Vagina (tissue), 2 donors: Measurements from ENCODE around the gene PER2. TPM values are rescaled to one million over a fixed set of nuclear protein-coding genes. Genes with fewer than 3 reads are reported as not detected.

Experiments used
- DNase-seq, 2 donors: peaks; one replicate each; pipeline ENCODE4 v3.0.0-alpha.2; 2017; ENCODE audit errors: extremely low spot score in 2 of 2
- H3K27ac ChIP-seq: fragments of 200-600 bp; sonication (generic); one replicate; pipeline ENCODE4 v1.5.1; 2019
- H3K27me3 ChIP-seq: fragments of 200-600 bp; sonication (generic); one replicate; pipeline ENCODE4 v1.5.1; 2019
- H3K36me3 ChIP-seq, 2 donors: fragments of 200-600 bp; sonication (generic); one replicate each; pipeline ENCODE4 v1.5.1; 2017 to 2019
- H3K4me1 ChIP-seq: fragments of 200-600 bp; sonication (generic); one replicate; pipeline ENCODE4 v1.5.1; 2019
- H3K4me3 ChIP-seq, 2 donors: fragments of 200-600 bp; sonication (generic); 1 replicate in 1 of 2; 2 replicates in 1 of 2; pipeline ENCODE4 v1.5.1; 2016 to 2019
- H3K9me3 ChIP-seq: fragments of 200-600 bp; sonication (generic); one replicate; pipeline ENCODE4 v1.5.1; 2019
- CTCF ChIP-seq, 3 experiments: fragments of 450-650 bp in 2 of 3; fragments of 200-600 bp in 1 of 3; sonication (generic) in 1 of 3; IDR thresholded peaks; one replicate each; pipeline ENCODE4 v1.5.1; 2017 to 2019; ENCODE audit warnings: antibody characterized with exemption in 3 of 3, mild to moderate bottlenecking in 2 of 3, moderate library complexity in 2 of 3
- POLR2A ChIP-seq, 2 donors: fragments of 450-650 bp; IDR thresholded peaks; one replicate each; pipeline ENCODE4 v1.6.1; 2017; ENCODE audit warnings: antibody characterized with exemption in 2 of 2, mild to moderate bottlenecking in 2 of 2, moderate library complexity in 2 of 2
- POLR2AphosphoS5 ChIP-seq, 2 donors: sonication (generic); formaldehyde crosslinking; IDR thresholded peaks; one replicate each; pipeline ENCODE4 v1.9.0; 2017; ENCODE audit warnings: antibody characterized with exemption in 2 of 2, mild to moderate bottlenecking in 2 of 2, low read depth in 1 of 2; ENCODE audit not compliant: insufficient read depth in 1 of 2
- intact Hi-C: fragments of 100-400 bp; cut with DNase I; formaldehyde crosslinking; loops from one replicate; pipeline ENCODE4 v1.15.1; 2023
- total RNA-seq: library from RNA; depleted of rRNA; stranded (reverse); fragments of >200 nt; gene quantifications from one replicate; pipeline ENCODE4 v1.2.3, GENCODE V29; 2016

Gene PER2
- total RNA-seq, 1 donor from 2014 or later, result 21.1 TPM

DNA sequence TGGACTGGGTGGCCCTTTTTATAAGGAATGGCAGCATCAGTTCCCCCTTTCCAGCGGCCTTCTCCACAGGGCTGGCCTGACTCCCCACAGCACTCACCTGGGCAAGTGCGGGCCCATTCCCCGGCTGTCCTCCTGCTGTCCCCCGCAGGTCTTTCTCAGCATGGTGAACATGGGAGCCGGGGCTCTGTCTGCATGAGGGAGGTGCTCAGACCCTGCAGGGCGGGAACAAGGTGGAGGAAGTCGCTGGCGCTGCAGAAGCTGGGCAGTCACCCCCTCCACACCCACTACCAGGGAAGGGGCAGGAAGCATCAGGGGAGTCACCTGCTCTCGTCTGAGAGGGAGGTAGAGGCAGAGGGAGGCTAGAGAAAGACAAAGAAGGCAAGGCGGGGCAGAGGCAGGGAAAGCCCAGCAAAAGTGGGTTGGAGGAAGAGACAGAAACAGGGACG is 60.8 kb downstream of the PER2 start:
- intact Hi-C loops, result no loop called here
- Histone ChIP-seq H3K4me1 (peaks cover 7% of the 10 kb centered on the region), H3K4me3 (no peak overlapping the region), H3K9me3 (no peaks in the 10 kb centered on the region), H3K27ac (no peak overlapping the region), H3K36me3 (no peaks in the 10 kb centered on the region), H3K27me3 (no peaks in the 10 kb centered on the region)
- no peak for DNase-seq
- no peak for TF ChIP-seq CTCF (IDR thresholded peaks at IDR 0.05)

GRCh38 chr2:238226698-238227586 is 61.5 kb downstream of the PER2 start:
- no peak for TF ChIP-seq CTCF (IDR thresholded peaks at IDR 0.05)
- no peak for TF ChIP-seq POLR2A (IDR thresholded peaks at IDR 0.05)
- no peak for TF ChIP-seq POLR2AphosphoS5 (IDR thresholded peaks at IDR 0.05; ENCODE audit: insufficient read depth in 1 of 2, low read depth in 1 of 2)

DNA sequence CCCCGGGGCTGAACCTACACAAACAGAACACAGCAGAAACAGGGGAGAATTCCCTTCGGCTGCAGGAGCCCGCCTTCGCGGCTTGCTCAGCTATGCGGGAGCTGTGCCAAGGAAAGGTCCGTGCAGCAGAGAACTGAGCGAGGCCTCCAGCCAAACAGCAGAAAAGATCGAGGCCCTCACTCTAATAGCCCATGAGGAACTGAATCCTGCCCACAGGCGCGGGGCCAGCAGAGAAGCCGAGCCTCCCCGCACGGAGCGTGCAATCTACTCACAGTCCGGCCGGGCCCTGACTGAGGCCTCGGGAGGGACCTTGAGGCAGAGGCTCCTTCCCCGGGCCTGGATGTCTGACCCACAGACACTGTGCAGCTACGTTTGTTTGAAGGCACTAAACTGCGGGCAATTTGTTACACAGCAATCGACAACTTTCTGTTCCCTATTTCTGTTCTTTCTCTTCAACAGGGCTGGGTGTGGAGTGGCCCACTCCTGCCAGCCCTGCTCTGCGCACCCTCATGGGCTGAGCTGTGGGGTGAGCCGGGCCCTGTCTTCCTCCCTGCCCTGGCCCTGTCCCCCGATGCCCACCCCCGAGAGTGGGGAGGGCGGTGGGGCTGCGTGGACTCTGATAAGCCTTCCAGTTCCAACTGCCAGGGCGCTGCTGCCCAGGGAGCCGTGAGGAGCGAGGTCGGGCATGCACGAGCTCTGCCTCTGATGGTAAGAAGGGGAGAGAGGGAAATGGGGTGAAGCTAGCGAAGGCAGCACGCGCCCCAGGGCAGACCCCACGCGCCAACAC is 62.3 kb downstream of the PER2 start:
- TF ChIP-seq CTCF (IDR thresholded peaks at IDR 0.05) (no peak), POLR2A (IDR thresholded peaks at IDR 0.05) (no peak), POLR2AphosphoS5 (IDR thresholded peaks at IDR 0.05; ENCODE audit: insufficient read depth in 1 of 2, low read depth in 1 of 2) (no peak)
- H3K4me3 ChIP-seq, result no peak overlapping the region
- intact Hi-C loops, result no loop called here
- DNase-seq, result no peak
- no peaks in the 10 kb centered on the region for H3K36me3 ChIP-seq
- H3K27me3 ChIP-seq, result no peaks in the 10 kb centered on the region
- peaks cover 3% of the 10 kb centered on the region for H3K4me1 ChIP-seq
- no peak overlapping the region for H3K27ac ChIP-seq
- no peaks in the 10 kb centered on the region for H3K9me3 ChIP-seq

More at GRCh38 chr2:238226698-238227586, 61.5 kb downstream of the PER2 start:
- H3K4me3 ChIP-seq, result no peak overlapping the region
- H3K4me1 ChIP-seq, result peaks cover 7% of the 10 kb centered on the region
- H3K9me3 ChIP-seq, result no peaks in the 10 kb centered on the region
- H3K36me3 ChIP-seq, result no peaks in the 10 kb centered on the region
- intact Hi-C loops, result no loop called here
- no peak for DNase-seq
- no peak overlapping the region for H3K27ac ChIP-seq
- no peaks in the 10 kb centered on the region for H3K27me3 ChIP-seq

- no peaks in the 10 kb centered on the region for H3K9me3 ChIP-seq
- no peaks in the 10 kb centered on the region for H3K36me3 ChIP-seq
- intact Hi-C loops, result no loop called here
- no peak for TF ChIP-seq CTCF (IDR thresholded peaks at IDR 0.05)
- TF ChIP-seq POLR2AphosphoS5 (IDR thresholded peaks at IDR 0.05; ENCODE audit: insufficient read depth in 1 of 2, low read depth in 1 of 2), result no peak
- TF ChIP-seq POLR2A (IDR thresholded peaks at IDR 0.05), result no peak
- H3K27ac ChIP-seq, result no peak overlapping the region
- H3K4me3 ChIP-seq, result no peak overlapping the region
- H3K4me1 ChIP-seq, result no peaks in the 10 kb centered on the region
- DNase-seq, result no peak
- no peaks in the 10 kb centered on the region for H3K27me3 ChIP-seq
These were observed 63.3 kb downstream of the PER2 start for GRCh38 chr2:238225121-238225520.
